ENCODE measurements around the gene KRTAP12-4.

Gene KRTAP12-4

DNA sequence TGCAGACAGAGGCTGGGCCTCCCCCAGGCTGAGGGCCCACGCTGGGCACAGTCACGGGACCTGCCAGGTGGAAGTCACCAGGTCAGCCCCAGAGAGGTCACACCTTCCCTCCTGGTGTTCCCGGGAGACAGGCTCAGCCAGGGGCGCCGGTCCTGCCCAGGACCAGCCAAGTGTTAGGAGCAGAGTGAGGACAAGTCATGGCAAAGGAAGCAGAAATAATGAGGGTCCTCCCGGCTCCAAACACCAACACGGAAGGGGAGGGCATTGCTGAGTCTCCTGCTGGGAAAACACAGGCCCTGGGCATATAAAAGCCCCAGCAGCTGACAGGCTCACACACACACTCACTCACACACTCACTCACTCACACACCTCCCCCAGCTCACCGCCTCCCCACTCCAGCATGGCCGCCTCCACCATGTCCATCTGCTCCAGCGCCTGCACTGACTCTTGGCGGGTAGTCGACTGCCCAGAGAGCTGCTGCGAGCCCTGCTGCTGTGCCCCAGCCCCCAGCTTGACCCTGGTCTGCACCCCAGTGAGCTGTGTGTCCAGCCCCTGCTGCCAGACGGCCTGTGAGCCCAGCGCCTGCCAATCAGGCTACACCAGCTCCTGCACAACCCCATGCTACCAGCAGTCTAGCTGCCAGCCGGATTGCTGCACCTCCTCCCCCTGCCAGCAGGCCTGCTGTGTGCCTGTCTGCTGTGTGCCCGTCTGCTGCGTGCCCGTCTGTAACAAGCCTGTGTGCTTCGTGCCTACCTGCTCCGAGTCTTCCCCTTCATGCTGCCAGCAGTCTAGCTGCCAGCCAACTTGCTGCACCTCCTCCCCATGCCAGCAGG lies 17.2 kb downstream of the KRTAP12-4 start, which contains the start of gene KRTAP10-10:
KRTAP10-10 (plus strand) TSS at position 339 of the 833 bp plus-strand sequence; CDS start at position 401, 62 bp downstream.
- H2AFZ ChIP-seq (ENCODE audit: low read depth, low read length): no peak within 1 kb of the TSS
- no peaks in the 10 kb centered on the region for H3K36me3 ChIP-seq (replicated peaks; ENCODE audit: low read depth, low read length)
- no peak within 1 kb of the TSS for H3K9ac ChIP-seq (ENCODE audit: low read length)
- TF ChIP-seq EZH2phosphoT487 (IDR thresholded peaks at IDR 0.05; ENCODE audit: low read depth): no peak
- TF ChIP-seq, protein P1, sequence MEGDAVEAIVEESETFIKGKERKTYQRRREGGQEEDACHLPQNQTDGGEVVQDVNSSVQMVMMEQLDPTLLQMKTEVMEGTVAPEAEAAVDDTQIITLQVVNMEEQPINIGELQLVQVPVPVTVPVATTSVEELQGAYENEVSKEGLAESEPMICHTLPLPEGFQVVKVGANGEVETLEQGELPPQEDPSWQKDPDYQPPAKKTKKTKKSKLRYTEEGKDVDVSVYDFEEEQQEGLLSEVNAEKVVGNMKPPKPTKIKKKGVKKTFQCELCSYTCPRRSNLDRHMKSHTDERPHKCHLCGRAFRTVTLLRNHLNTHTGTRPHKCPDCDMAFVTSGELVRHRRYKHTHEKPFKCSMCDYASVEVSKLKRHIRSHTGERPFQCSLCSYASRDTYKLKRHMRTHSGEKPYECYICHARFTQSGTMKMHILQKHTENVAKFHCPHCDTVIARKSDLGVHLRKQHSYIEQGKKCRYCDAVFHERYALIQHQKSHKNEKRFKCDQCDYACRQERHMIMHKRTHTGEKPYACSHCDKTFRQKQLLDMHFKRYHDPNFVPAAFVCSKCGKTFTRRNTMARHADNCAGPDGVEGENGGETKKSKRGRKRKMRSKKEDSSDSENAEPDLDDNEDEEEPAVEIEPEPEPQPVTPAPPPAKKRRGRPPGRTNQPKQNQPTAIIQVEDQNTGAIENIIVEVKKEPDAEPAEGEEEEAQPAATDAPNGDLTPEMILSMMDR (IDR thresholded peaks at IDR 0.05; ENCODE audit: low read depth, low read length): no peak
- H4K20me1 ChIP-seq (ENCODE audit: insufficient read depth, low read length): no peaks in the 10 kb centered on the region
- H3K4me1 ChIP-seq (ENCODE audit: low read length): no peaks in the 10 kb centered on the region
- 0 out of 2 replicates have a peak, but pooled peaks cover 4% of the 10 kb centered on the region for H3K9me3 ChIP-seq (ENCODE audit: insufficient read depth, low read length)
- no peak within 1 kb of the TSS for H3K4me3 ChIP-seq (ENCODE audit: low read length)
- H3K4me2 ChIP-seq (ENCODE audit: low read length): no peak within 1 kb of the TSS
- H3K27ac ChIP-seq (ENCODE audit: low read length): no peak within 1 kb of the TSS
- no peaks in the 10 kb centered on the region for H3K79me2 ChIP-seq (ENCODE audit: low read length)
- no peaks in the 10 kb centered on the region; the same call in 1 of the 2 replicates for H3K27me3 ChIP-seq (ENCODE audit: low read depth, low read length)

DNA sequence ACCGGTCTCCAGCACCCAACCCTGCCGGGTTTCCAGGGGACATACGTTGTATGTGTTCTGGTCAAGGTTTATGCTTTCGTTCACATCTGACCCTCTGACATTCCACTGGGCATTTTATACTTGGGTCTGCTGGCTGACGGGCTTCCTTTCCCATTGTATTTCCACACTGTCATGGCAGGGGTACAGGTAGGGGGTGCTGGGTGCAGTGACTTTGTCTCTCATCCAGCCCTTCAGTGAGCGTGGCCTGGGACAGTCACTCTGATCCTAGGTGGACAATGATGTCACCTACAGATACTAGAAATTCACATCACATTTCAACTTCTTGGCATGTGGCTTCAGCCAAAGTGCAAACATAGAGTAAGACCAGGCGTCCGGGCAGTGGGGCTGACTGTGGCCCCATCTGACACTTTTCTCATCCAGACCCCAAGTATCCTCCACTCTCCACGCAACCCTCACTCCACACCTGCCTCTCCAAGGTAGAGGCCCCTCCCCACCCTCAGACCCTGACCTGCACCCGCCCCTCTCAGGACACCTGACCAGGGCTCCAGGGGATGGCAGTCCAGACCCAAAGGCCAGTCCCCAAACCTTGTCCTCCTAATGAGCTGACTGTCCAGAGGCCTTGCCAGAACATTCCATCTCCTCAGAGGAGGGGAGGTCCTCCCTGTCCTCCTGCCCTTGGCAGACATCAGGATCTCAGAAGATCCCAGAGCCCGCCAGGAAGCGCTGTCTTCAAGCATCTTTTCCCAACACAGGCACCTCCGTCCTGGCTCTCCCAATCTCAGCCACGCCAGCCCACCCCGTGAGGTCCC lies 18.0 kb downstream of the KRTAP12-4 start:
- no peaks in the 10 kb centered on the region for H3K4me1 ChIP-seq (ENCODE audit: low read length)
- TF ChIP-seq, protein P1 (IDR thresholded peaks at IDR 0.05; ENCODE audit: low read depth, low read length): no peak
- no peak for TF ChIP-seq EZH2phosphoT487 (IDR thresholded peaks at IDR 0.05; ENCODE audit: low read depth)
- no peak overlapping the region for H2AFZ ChIP-seq (ENCODE audit: low read depth, low read length)
- H3K27ac ChIP-seq (ENCODE audit: low read length): no peak overlapping the region
- no peak overlapping the region for H3K4me2 ChIP-seq (ENCODE audit: low read length)
- H3K4me3 ChIP-seq (ENCODE audit: low read length): no peak overlapping the region
- H3K9me3 ChIP-seq (ENCODE audit: insufficient read depth, low read length): 0 out of 2 replicates have a peak, but pooled peaks cover 4% of the 10 kb centered on the region
- no peak overlapping the region for H3K9ac ChIP-seq (ENCODE audit: low read length)
- H3K27me3 ChIP-seq (ENCODE audit: low read depth, low read length): no peaks in the 10 kb centered on the region; the same call in 1 of the 2 replicates
- no peaks in the 10 kb centered on the region for H3K79me2 ChIP-seq (ENCODE audit: low read length)
- H3K36me3 ChIP-seq (replicated peaks; ENCODE audit: low read depth, low read length): no peaks in the 10 kb centered on the region
- H4K20me1 ChIP-seq (ENCODE audit: insufficient read depth, low read length): no peaks in the 10 kb centered on the region

DNA sequence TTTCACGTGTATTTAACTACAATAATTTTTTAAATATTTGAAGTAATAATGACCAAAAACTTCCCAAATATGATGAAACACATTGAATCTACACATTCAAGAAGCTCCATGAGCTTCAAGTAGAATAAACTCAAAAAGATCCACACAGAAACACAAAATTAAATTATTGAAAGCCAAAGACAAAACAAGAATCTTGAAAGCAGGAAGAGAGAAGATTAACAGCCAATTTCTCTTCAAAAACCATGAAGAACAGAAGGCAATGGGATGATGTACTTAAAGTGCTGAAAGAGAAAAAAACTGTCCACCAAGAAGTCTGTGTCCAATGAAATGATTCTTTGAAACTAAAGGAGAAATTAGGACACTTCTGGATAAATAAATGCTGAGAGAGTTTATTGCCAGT lies 22.4 kb downstream of the KRTAP12-4 start:
- no peak overlapping the region for H3K4me3 ChIP-seq (ENCODE audit: low read length)
- no peak overlapping the region for H2AFZ ChIP-seq (ENCODE audit: low read depth, low read length)
- H3K9ac ChIP-seq (ENCODE audit: low read length): no peak overlapping the region
- H3K4me2 ChIP-seq (ENCODE audit: low read length): no peak overlapping the region
- no peaks in the 10 kb centered on the region for H4K20me1 ChIP-seq (ENCODE audit: insufficient read depth, low read length)
- 0 out of 2 replicates have a peak, but pooled peaks cover 6% of the 10 kb centered on the region for H3K9me3 ChIP-seq (ENCODE audit: insufficient read depth, low read length)
- H3K27ac ChIP-seq (ENCODE audit: low read length): no peak overlapping the region
- TF ChIP-seq, protein P1 (IDR thresholded peaks at IDR 0.05; ENCODE audit: low read depth, low read length): no peak
- no peak for TF ChIP-seq EZH2phosphoT487 (IDR thresholded peaks at IDR 0.05; ENCODE audit: low read depth)
- H3K4me1 ChIP-seq (ENCODE audit: low read length): no peaks in the 10 kb centered on the region
- no peaks in the 10 kb centered on the region for H3K79me2 ChIP-seq (ENCODE audit: low read length)
- no peaks in the 10 kb centered on the region; the same call in 1 of the 2 replicates for H3K27me3 ChIP-seq (ENCODE audit: low read depth, low read length)
- no peaks in the 10 kb centered on the region for H3K36me3 ChIP-seq (replicated peaks; ENCODE audit: low read depth, low read length)

DNA sequence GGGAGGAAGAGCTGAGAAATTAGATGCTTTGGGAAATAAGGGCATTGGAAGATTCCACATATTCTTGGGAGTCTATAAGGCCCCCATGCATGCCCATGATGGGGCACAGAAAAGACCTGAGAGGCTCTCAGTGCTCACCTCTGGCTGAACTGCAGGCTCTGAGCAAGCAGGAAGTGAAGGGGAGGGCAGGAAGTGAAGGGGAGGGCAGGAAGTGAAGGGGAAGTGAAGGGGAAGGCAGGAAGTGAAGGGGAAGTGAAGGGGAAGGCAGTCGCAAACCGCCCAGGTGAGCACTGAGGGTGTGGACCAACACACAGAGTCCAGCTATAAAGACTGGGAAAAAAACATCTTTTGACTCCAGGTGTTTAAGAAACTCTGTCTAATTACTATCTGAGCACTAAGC lies 24.0 kb downstream of the KRTAP12-4 start:
- no peaks in the 10 kb centered on the region for H3K36me3 ChIP-seq (replicated peaks; ENCODE audit: low read depth, low read length)
- no peak overlapping the region for H3K4me3 ChIP-seq (ENCODE audit: low read length)
- TF ChIP-seq EZH2phosphoT487 (IDR thresholded peaks at IDR 0.05; ENCODE audit: low read depth): no peak
- TF ChIP-seq, protein P1 (IDR thresholded peaks at IDR 0.05; ENCODE audit: low read depth, low read length): no peak
- no peak overlapping the region for H3K4me2 ChIP-seq (ENCODE audit: low read length)
- no peak overlapping the region for H2AFZ ChIP-seq (ENCODE audit: low read depth, low read length)
- H4K20me1 ChIP-seq (ENCODE audit: insufficient read depth, low read length): no peaks in the 10 kb centered on the region
- H3K9me3 ChIP-seq (ENCODE audit: insufficient read depth, low read length): 0 out of 2 replicates have a peak, but pooled peaks cover 6% of the 10 kb centered on the region
- no peak overlapping the region for H3K27ac ChIP-seq (ENCODE audit: low read length)
- no peaks in the 10 kb centered on the region for H3K79me2 ChIP-seq (ENCODE audit: low read length)
- no peak overlapping the region for H3K9ac ChIP-seq (ENCODE audit: low read length)
- no peaks in the 10 kb centered on the region; the same call in 1 of the 2 replicates for H3K27me3 ChIP-seq (ENCODE audit: low read depth, low read length)
- no peaks in the 10 kb centered on the region for H3K4me1 ChIP-seq (ENCODE audit: low read length)

Data from OCI-LY3 (cell line).